GM23338 (cell line): Measurements from ENCODE around the gene HACL1.

Experiments used
- CTCF ChIP-seq, 2 experiments: fragments of 200-600 bp in 1 of 2; sonication (generic) in 1 of 2; conservative IDR thresholded peaks; 2 replicates each; pipeline versions ENCODE4 v1.5.1 to v1.6.1; 2016 to 2017; ENCODE audit warnings: antibody characterized with exemption in 2 of 2, low read depth in 2 of 2, mild to moderate bottlenecking in 2 of 2, moderate library complexity in 1 of 2
- EZH2 ChIP-seq: fragments of 200-600 bp; sonication (generic); IDR thresholded peaks from one replicate; pipeline ENCODE4 v1.8.0; 2017; ENCODE audit warnings: antibody characterized with exemption, mild to moderate bottlenecking, low read depth; ENCODE audit not compliant: unreplicated experiment
- EZH2phosphoT487 ChIP-seq: fragments of 200-600 bp; sonication (generic); IDR thresholded peaks from one replicate; pipeline ENCODE4 v1.8.1; 2018; ENCODE audit warnings: antibody characterized with exemption; ENCODE audit not compliant: unreplicated experiment
- NANOG ChIP-seq: IDR thresholded peaks from 2 replicates; pipeline ENCODE4 v1.6.1; 2016; ENCODE audit warnings: antibody characterized with exemption, borderline replicate concordance
- POLR2AphosphoS5 ChIP-seq: IDR thresholded peaks from 2 replicates; pipeline ENCODE4 v1.6.1; 2016; ENCODE audit warnings: antibody characterized with exemption, low read depth
- REST ChIP-seq: IDR thresholded peaks from one replicate; pipeline ENCODE4 v1.6.1; 2018; ENCODE audit warnings: antibody characterized with exemption; ENCODE audit not compliant: unreplicated experiment

- peak; percentile 41 to 73 for TF ChIP-seq CTCF (conservative IDR thresholded peaks at IDR 0.05; ENCODE audit: low read depth in 2 of 2)
- TF ChIP-seq EZH2phosphoT487: no peak
- no peak for TF ChIP-seq REST
- TF ChIP-seq EZH2: no peak
- TF ChIP-seq POLR2AphosphoS5: no peak
- TF ChIP-seq NANOG: no peak
Measured at GRCh38 chr3:15557511-15557946, 43.8 kb downstream of the HACL1 start.
